Panc1 (cell line): ENCODE data around the gene HSP90AB1. TPM values are rescaled to one million over a fixed set of nuclear protein-coding genes. Genes with fewer than 3 reads are reported as not detected.
A peak's percentile ranks its signal among the peaks of the same experiment; 100 is the strongest.

Experiments
- ATAC-seq: fragments of 200-7000 bp; cut with Tn5 transposase; 2 replicates; pipeline ENCODE4 v1.9.1; 2020; ENCODE audit warnings: mild to moderate bottlenecking, moderate library complexity
- BruUV-seq: library from RNA; stranded (reverse); fragments of 400-500 nt; replicated peaks from 2 replicates; lab custom pipeline; 2021; lab: Mats Ljungman, UMichigan
- CTCF ChIA-PET: fragments of 300-600 bp; sonication (Branson Sonifier 250); formaldehyde crosslinking; loops from one replicate; lab custom pipeline; 2022; ENCODE audit warnings: antibody characterized with exemption; lab: Charles Lee
- POLR2A ChIA-PET: fragments of 300-600 bp; sonication (Branson Sonifier 250); formaldehyde crosslinking; loops from one replicate; lab custom pipeline; 2022; ENCODE audit warnings: antibody characterized with exemption; lab: Charles Lee
- DNase-seq: peaks from one replicate; pipeline ENCODE4 v3.0.0-alpha.2; 2010; ENCODE audit warnings: low read depth, low spot score
- H3K27ac ChIP-seq: 2 replicates; pipeline ENCODE4 v1.5.1; 2011; ENCODE audit warnings: mild to moderate bottlenecking, low read length, inconsistent platforms
- H3K27me3 ChIP-seq: fragments of 200-500 bp; sonication (Bioruptor generic); 2 replicates; pipeline ENCODE4 v1.6.0; 2014; ENCODE audit warnings: low read length, inconsistent platforms; ENCODE audit not compliant: control insufficient read depth, insufficient read depth
- H3K36me3 ChIP-seq: fragments of 200-500 bp; sonication (Bioruptor generic); 2 replicates; pipeline ENCODE4 v1.5.1; 2014; ENCODE audit warnings: inconsistent platforms, mild to moderate bottlenecking, low read length, moderate library complexity; ENCODE audit not compliant: control insufficient read depth, insufficient read depth
- H3K4me1 ChIP-seq: 2 replicates; pipeline ENCODE4 v1.5.1; 2011; ENCODE audit warnings: inconsistent platforms, mild to moderate bottlenecking, low read length, moderate library complexity; ENCODE audit not compliant: control insufficient read depth, insufficient read depth
- H3K4me3 ChIP-seq, 2 experiments: 2 replicates each; pipeline ENCODE4 v1.5.1; 2011 to 2012; ENCODE audit warnings: low read depth in 2 of 2, low read length in 2 of 2, mild to moderate bottlenecking in 2 of 2, inconsistent platforms in 1 of 2, moderate library complexity in 1 of 2
- H3K9me3 ChIP-seq: fragments of 200-500 bp; sonication (Bioruptor generic); 2 replicates; pipeline ENCODE4 v1.5.1; 2014; ENCODE audit warnings: low read depth, mild to moderate bottlenecking, inconsistent platforms, low read length, moderate library complexity; ENCODE audit not compliant: control insufficient read depth, insufficient read depth
- CTCF ChIP-seq: fragments of 450-650 bp; IDR thresholded peaks from 2 replicates; pipeline ENCODE4 v1.5.1; 2017; ENCODE audit warnings: mild to moderate bottlenecking
- POLR2AphosphoS5 ChIP-seq: IDR thresholded peaks from 2 replicates; pipeline ENCODE4 v1.6.1; 2012; ENCODE audit warnings: mild to moderate bottlenecking, low read depth, low read length, moderate library complexity
- REST ChIP-seq, 2 experiments: IDR thresholded peaks; 2 replicates each; pipeline ENCODE4 v1.6.1; 2011 to 2012; ENCODE audit warnings: low read depth in 2 of 2, control low read depth in 1 of 2, low read length in 1 of 2, mild to moderate bottlenecking in 1 of 2, moderate library complexity in 1 of 2; ENCODE audit not compliant: insufficient read depth in 1 of 2
- SIN3A ChIP-seq: IDR thresholded peaks from 2 replicates; pipeline ENCODE4 v1.6.1; 2012; ENCODE audit warnings: low read depth, mild to moderate bottlenecking, low read length, moderate library complexity, borderline replicate concordance; ENCODE audit not compliant: insufficient read depth
- TCF7L2 ChIP-seq: IDR thresholded peaks from 2 replicates; pipeline ENCODE4 v1.6.1; 2011; ENCODE audit warnings: mild to moderate bottlenecking, low read depth, low read length, inconsistent platforms
- in situ Hi-C: cut with HindIII; loops from 2 replicates; pipeline ENCODE4 v1.10.0; 2016; ENCODE audit warnings: low sequenced_read_pairs, low pct_unique_long_range_greater_than_20kb
- intact Hi-C: fragments of 100-400 bp; cut with micrococcal nuclease; formaldehyde crosslinking; loops from one replicate; pipeline ENCODE4 v1.10.0; 2022; ENCODE audit not compliant: unreplicated experiment
- total RNA-seq: library from RNA; stranded (reverse); gene quantifications from one replicate; pipeline ENCODE4 v1.2.1, GENCODE V29; 2021; ENCODE audit not compliant: unreplicated experiment

The HSP90AB1 gene
- total RNA-seq, 1 experiment from 2014 or later, result 1,253 TPM

- in situ Hi-C loops, result no loop called here
- no peak for TF ChIP-seq TCF7L2
- TF ChIP-seq SIN3A, result no peak
- TF ChIP-seq POLR2AphosphoS5, result no peak
- TF ChIP-seq CTCF, result no peak
- no peak for TF ChIP-seq REST (IDR thresholded peaks at IDR 0.05; ENCODE audit: insufficient read depth in 1 of 2, low read depth in 2 of 2, low read length in 1 of 2)
- ChIA-PET POLR2A (no interaction called here), CTCF (no interaction called here)
- Histone ChIP-seq H3K27me3 (no peaks in the 10 kb centered on the region), H3K9me3 (no peaks in the 10 kb centered on the region), H3K36me3 (peaks cover 63% of the 10 kb centered on the region), H3K27ac (peak overlapping the region; percentile 68), H3K4me3 (peak overlapping the region; percentile 99 to 100), H3K4me1 (peaks cover 52% of the 10 kb centered on the region)
- DNase-seq (no peak), ATAC-seq (no peak)
- BruUV-seq, result TSS peak; percentile 67
- intact Hi-C loops, result loop anchor here (10.0 kb wide), 1 partner anchor 155 kb away; no protein-coding TSS in a partner anchor
Observed at GRCh38 chr6:44250067-44250717, 3.3 kb downstream of the HSP90AB1 start.

GRCh38 chr6:44250718-44251123, 3.8 kb downstream of the HSP90AB1 start:
- Histone ChIP-seq H3K27me3 (no peaks in the 10 kb centered on the region), H3K4me3 (peak overlapping the region in 1 of 2 experiments; percentile 3; a peak in 2 of 4 replicates), H3K4me1 (peaks cover 53% of the 10 kb centered on the region), H3K9me3 (no peaks in the 10 kb centered on the region), H3K27ac (peak overlapping the region; percentile 68), H3K36me3 (peaks cover 63% of the 10 kb centered on the region)
- DNase-seq (no peak), ATAC-seq (no peak)
- no TSS peak for BruUV-seq
- peak; percentile 52 for TF ChIP-seq POLR2AphosphoS5
- TF ChIP-seq REST (IDR thresholded peaks at IDR 0.05; ENCODE audit: insufficient read depth in 1 of 2, low read depth in 2 of 2, low read length in 1 of 2), result no peak
- TF ChIP-seq SIN3A, result no peak
- POLR2A ChIA-PET, result no interaction called here
- intact Hi-C loops, result loop anchor here (10.0 kb wide), 1 partner anchor 156 kb away; no protein-coding TSS in a partner anchor
- in situ Hi-C loops, result no loop called here
- CTCF ChIA-PET, result no interaction called here
